ENCODE measurements around the gene ELFN2. TPM values are rescaled to one million over a fixed set of nuclear protein-coding genes. Genes with fewer than 3 reads are reported as not detected.
"Not testable (repeated sequence)": the region's sequence is repeated elsewhere in the genome, so short reads cannot be mapped to it uniquely, and the experiment has no call there.

Gene ELFN2
- total and polyA plus RNA-seq, 8 donors: 0.03 to 0.89 (median 0.18) TPM; not detected in 5

DNA sequence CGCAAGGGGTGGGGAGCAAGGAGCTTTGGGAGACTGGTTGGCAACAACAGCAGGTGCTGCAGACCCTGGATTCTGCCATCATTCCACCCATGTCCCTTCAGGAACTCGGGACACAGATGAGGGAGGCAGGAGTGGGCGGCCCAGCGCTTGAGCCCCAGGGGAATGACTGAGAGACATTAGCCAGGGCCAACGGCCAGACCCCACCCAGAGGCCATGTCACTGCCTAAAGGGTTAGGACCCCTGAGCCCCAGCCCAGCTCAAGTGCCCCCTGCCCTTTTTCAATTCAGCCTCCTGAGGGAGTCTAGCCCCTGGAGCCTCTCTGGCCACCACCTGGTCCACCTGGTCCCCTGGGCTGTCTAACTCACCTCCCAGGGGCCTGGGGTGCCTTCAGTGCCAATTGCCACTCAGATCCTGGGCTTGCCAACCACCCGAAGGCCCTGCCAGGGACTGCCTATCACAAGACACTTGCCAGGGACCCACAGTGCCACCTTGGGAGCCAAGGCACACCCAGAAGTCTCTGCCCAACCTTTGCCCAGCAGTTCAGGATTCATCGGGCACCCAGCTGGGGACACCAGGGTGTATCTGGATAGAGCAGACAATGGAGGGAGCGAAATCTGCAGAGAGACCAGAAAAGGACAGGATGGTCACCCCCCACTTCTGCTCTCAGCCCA, 42.3 kb upstream of the ELFN2 start:
- Histone ChIP-seq H3K36me3 (peaks cover 0 to 29% (median 0%) of the 10 kb centered on the region in 4 donors), H3K27ac (no peak overlapping the region), H3K4me1 (no peaks in the 10 kb centered on the region), H3K9me3 (no peaks in the 10 kb centered on the region), H3K4me3 (no peak overlapping the region), H3K27me3 (peaks cover 0 to 72% (median 4%) of the 10 kb centered on the region in 3 donors)
- DNase-seq: no peak
- TF ChIP-seq POLR2AphosphoS5 (IDR thresholded peaks at IDR 0.05): no peak
- no peak for TF ChIP-seq POLR2A (IDR thresholded peaks at IDR 0.05)
- TF ChIP-seq, protein P1, sequence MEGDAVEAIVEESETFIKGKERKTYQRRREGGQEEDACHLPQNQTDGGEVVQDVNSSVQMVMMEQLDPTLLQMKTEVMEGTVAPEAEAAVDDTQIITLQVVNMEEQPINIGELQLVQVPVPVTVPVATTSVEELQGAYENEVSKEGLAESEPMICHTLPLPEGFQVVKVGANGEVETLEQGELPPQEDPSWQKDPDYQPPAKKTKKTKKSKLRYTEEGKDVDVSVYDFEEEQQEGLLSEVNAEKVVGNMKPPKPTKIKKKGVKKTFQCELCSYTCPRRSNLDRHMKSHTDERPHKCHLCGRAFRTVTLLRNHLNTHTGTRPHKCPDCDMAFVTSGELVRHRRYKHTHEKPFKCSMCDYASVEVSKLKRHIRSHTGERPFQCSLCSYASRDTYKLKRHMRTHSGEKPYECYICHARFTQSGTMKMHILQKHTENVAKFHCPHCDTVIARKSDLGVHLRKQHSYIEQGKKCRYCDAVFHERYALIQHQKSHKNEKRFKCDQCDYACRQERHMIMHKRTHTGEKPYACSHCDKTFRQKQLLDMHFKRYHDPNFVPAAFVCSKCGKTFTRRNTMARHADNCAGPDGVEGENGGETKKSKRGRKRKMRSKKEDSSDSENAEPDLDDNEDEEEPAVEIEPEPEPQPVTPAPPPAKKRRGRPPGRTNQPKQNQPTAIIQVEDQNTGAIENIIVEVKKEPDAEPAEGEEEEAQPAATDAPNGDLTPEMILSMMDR (IDR thresholded peaks at IDR 0.05): no peak
- no peak for TF ChIP-seq EP300 (IDR thresholded peaks at IDR 0.05)
- intact Hi-C loops (cut with DNase I; ENCODE audit: low total_unique reads): no loop called here
- 72 to 79% (median 74%) methylated on average over 7 to 8 of the region's 8 CpGs for WGBS, 5 donors

DNA sequence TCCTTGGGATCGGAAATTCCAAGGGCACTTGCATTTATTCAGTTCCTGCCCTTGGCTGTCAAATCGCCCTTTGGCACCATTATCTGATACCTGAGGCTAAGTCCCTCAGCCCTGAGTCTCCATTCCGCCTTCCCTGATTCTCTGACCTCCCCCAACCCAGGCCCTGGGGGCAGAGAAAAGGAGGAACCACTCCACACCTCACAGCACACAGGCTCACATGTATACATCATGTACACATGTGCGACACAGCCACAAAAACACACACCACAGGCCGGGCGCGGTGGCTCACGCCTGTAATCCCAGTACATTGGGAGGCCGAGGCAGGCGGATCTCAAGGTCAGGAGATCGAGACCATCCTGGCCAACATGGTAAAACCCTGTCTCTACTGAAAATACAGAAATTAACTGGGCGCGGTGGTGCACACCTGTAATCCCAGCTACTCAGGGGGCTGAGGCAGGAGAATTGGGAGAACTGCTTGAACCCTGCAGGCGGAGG, 41.0 kb upstream of the ELFN2 start:
- Histone ChIP-seq H3K36me3 (peaks cover 0 to 18% (median 0%) of the 10 kb centered on the region in 4 donors), H3K27me3 (peaks cover 0 to 68% (median 4%) of the 10 kb centered on the region in 3 donors)
- H3K27ac ChIP-seq; H3K4me1 ChIP-seq; DNase-seq; H3K9me3 ChIP-seq; intact Hi-C loops (cut with DNase I; ENCODE audit: low total_unique reads); H3K4me3 ChIP-seq: not testable (repeated sequence)
- WGBS, 5 donors: 86 to 90% (median 89%) methylated on average over 14 of the region's 14 CpGs

DNA sequence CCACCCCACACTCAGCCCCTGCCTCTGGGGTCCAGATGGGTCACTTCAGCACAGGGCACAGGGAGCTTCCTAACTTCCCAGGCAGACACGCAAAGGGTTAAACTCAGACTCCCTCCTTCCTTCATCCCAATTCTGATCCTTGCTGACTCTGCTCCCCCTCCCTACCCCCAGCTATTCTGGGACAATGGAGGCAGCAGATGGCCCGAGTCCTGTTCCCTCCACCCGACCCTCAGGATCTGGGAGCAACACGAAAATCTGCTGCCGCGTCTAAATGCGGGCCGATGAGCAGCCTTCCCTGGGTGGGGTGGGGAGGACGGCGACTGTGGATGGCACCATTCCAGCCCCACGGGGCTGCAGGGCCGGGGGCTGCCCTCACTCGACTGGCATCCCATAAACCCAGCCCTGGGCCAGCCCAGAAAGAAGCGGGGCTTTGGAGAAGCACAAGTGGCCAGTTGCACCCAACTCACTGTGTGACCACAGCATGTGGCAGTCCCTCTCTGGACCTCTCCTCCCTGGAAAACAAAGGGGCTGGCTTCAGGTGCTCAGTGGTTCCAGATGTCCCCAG, 40.2 kb upstream of the ELFN2 start:
- H3K27ac ChIP-seq: no peak overlapping the region
- TF ChIP-seq EP300 (IDR thresholded peaks at IDR 0.05) (no peak), POLR2A (IDR thresholded peaks at IDR 0.05) (no peak), POLR2AphosphoS5 (IDR thresholded peaks at IDR 0.05) (no peak)
- TF ChIP-seq, protein P1 (IDR thresholded peaks at IDR 0.05): no peak
- peaks cover 0 to 3% (median 0%) of the 10 kb centered on the region in 4 donors for H3K4me1 ChIP-seq
- no peak overlapping the region for H3K4me3 ChIP-seq
- H3K9me3 ChIP-seq: no peaks in the 10 kb centered on the region
- peak in 1 of 2 donors; percentile 6 for DNase-seq
- H3K36me3 ChIP-seq: peaks cover 0 to 15% (median 0%) of the 10 kb centered on the region in 4 donors
- intact Hi-C loops (cut with DNase I; ENCODE audit: low total_unique reads): no loop called here
- 59 to 69% (median 63%) methylated on average over 14 of the region's 14 CpGs for WGBS, 5 donors
- peaks cover 0 to 66% (median under 1%) of the 10 kb centered on the region in 3 donors for H3K27me3 ChIP-seq

DNA sequence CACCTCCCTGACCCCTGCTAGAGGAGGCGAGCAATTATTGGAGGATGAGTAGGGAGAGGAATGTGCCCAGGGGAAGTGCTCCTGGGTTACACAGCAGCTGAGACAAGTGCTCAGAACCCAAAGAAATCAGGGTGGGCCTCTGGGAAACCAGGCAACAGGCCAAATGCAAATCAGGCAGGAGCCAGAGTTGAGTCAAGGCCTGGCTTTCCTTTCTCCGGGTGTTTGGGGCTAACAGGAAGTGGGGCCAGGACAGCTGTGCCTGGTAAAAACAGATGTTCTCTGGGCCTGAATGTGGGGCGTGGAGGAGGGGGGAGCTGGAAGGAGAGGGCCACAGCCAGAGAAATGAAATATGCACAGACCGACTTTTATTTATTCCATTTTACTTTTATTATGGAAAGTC, 36.9 kb upstream of the ELFN2 start:
- TF ChIP-seq EP300 (IDR thresholded peaks at IDR 0.05): no peak
- TF ChIP-seq, protein P1 (IDR thresholded peaks at IDR 0.05): no peak
- peak in 1 of 2 donors; percentile 60 for DNase-seq
- WGBS, 5 donors: 30 to 49% (median 40%) methylated on average over 4 of the region's 4 CpGs
- H3K27ac ChIP-seq: no peak overlapping the region
- peaks cover 0 to 82% (median 0%) of the 10 kb centered on the region in 3 donors for H3K27me3 ChIP-seq
- H3K4me3 ChIP-seq: no peak overlapping the region
- H3K9me3 ChIP-seq: no peaks in the 10 kb centered on the region
- H3K36me3 ChIP-seq: peaks cover 0 to 6% (median 0%) of the 10 kb centered on the region in 4 donors
- peaks cover 0 to 4% (median 0%) of the 10 kb centered on the region in 4 donors for H3K4me1 ChIP-seq
- intact Hi-C loops (cut with DNase I; ENCODE audit: low total_unique reads): no loop called here

Measured in stomach (tissue), 9 donors.